Left ventricle myocardium superior (tissue), 1 donor: Measurements from ENCODE around the gene BBS9. TPM values are rescaled to one million over a fixed set of nuclear protein-coding genes. Genes with fewer than 3 reads are reported as not detected.

Experiments used
- ATAC-seq: fragments of 200-7000 bp; cut with Tn5 transposase; one replicate; pipeline ENCODE4 v1.9.1; 2020; ENCODE audit warnings: mild to moderate bottlenecking, moderate library complexity
- DNase-seq: peaks from one replicate; pipeline ENCODE4 v3.0.0-alpha.2; 2020
- intact Hi-C: fragments of 100-400 bp; cut with micrococcal nuclease; formaldehyde crosslinking; loops from one replicate; pipeline ENCODE4 v1.11.0; 2022
- total RNA-seq: library from RNA; stranded (reverse); fragmentation: NEBNext Ultra II Directional; extraction: Animal tissue kit (Norgen Biotek cat#: 25700); gene quantifications from one replicate; pipeline ENCODE4 v1.2.1, GENCODE V29; 2021
- donor health status: DM: no; HTN: yes; CAD: no; lungs with severe emphysema.

BBS9 gene
- total RNA-seq, 1 donor from 2014 or later: 9.6 TPM

GRCh38 chr7:33411020-33411419 is 281.7 kb downstream of the BBS9 start:
- ATAC-seq: no peak
- DNase-seq: no peak
- intact Hi-C loops: no loop called here

GRCh38 chr7:33412331-33412730 is 283.0 kb downstream of the BBS9 start:
- no peak for ATAC-seq
- DNase-seq: no peak
- intact Hi-C loops: no loop called here

GRCh38 chr7:33418251-33418701 is 288.9 kb downstream of the BBS9 start:
- ATAC-seq (no peak), DNase-seq (no peak)
- intact Hi-C loops: no loop called here

GRCh38 chr7:33420311-33420940 is 291.1 kb downstream of the BBS9 start:
- no peak for DNase-seq
- intact Hi-C loops: no loop called here
- no peak for ATAC-seq

- ATAC-seq (no peak), DNase-seq (no peak)
- intact Hi-C loops: no loop called here
Observed at GRCh38 chr7:33421429-33421828, 292.1 kb downstream of the BBS9 start.

- DNase-seq (no peak), ATAC-seq (no peak)
- intact Hi-C loops: no loop called here
Observed at GRCh38 chr7:33422141-33422540, 292.8 kb downstream of the BBS9 start.

- ATAC-seq: no peak
- intact Hi-C loops: no loop called here
Observed at GRCh38 chr7:33422825-33423645, 293.7 kb downstream of the BBS9 start.

GRCh38 chr7:33423646-33424020 is 294.3 kb downstream of the BBS9 start:
- no peak for ATAC-seq
- intact Hi-C loops: no loop called here
- DNase-seq: no peak

More at GRCh38 chr7:33422825-33423645, 293.7 kb downstream of the BBS9 start:
- DNase-seq: no peak

- ATAC-seq: no peak
- intact Hi-C loops: no loop called here
- DNase-seq: no peak
Observed at GRCh38 chr7:33425395-33425794, 296.0 kb downstream of the BBS9 start.

GRCh38 chr7:33425929-33426678 is 296.7 kb downstream of the BBS9 start:
- ATAC-seq: no peak
- DNase-seq: no peak
- intact Hi-C loops: no loop called here

- intact Hi-C loops: no loop called here
- DNase-seq (no peak), ATAC-seq (no peak)
Observed at GRCh38 chr7:33428415-33428814, 299.1 kb downstream of the BBS9 start.

GRCh38 chr7:33431543-33431942 is 302.2 kb downstream of the BBS9 start:
- no peak for DNase-seq
- no peak for ATAC-seq
- intact Hi-C loops: no loop called here

- intact Hi-C loops: no loop called here
- no peak for DNase-seq
- no peak for ATAC-seq
Observed at GRCh38 chr7:33432821-33433220, 303.5 kb downstream of the BBS9 start.

- intact Hi-C loops: no loop called here
- ATAC-seq (no peak), DNase-seq (no peak)
Observed at GRCh38 chr7:33433357-33433756, 304.0 kb downstream of the BBS9 start.

- peak; percentile 83 for ATAC-seq
- no peak for DNase-seq
Observed at GRCh38 chr7:33444511-33444910, 315.1 kb downstream of the BBS9 start.

GRCh38 chr7:33446551-33446950 is 317.2 kb downstream of the BBS9 start:
- intact Hi-C loops: no loop called here
- no peak for ATAC-seq
- no peak for DNase-seq

More at GRCh38 chr7:33444511-33444910, 315.1 kb downstream of the BBS9 start:
- intact Hi-C loops: no loop called here

GRCh38 chr7:33448035-33448434 is 318.7 kb downstream of the BBS9 start:
- ATAC-seq: peak; percentile 22
- no peak for DNase-seq
- intact Hi-C loops: no loop called here

GRCh38 chr7:33449847-33450246 is 320.5 kb downstream of the BBS9 start:
- intact Hi-C loops: loop anchor here (10.0 kb wide), 1 partner anchor 295 kb away; no protein-coding TSS in a partner anchor
- ATAC-seq (no peak), DNase-seq (no peak)

GRCh38 chr7:33452805-33453502 is 323.6 kb downstream of the BBS9 start:
- ATAC-seq: no peak
- intact Hi-C loops: loop anchor here (10.0 kb wide), 1 partner anchor 292 kb away; no protein-coding TSS in a partner anchor

More at GRCh38 chr7:33452805-33453502, 323.6 kb downstream of the BBS9 start:
- no peak for DNase-seq
